Activated naive CD8-positive, alpha-beta T cell (primary cell): ENCODE measurements around the gene FAM209A.

Source experiments
- H3K27ac Mint-ChIP-seq: one replicate; pipeline ENCODE4 v1.8.0; 2021; ENCODE audit warnings: mixed read lengths
- H3K27me3 Mint-ChIP-seq: one replicate; pipeline ENCODE4 v1.8.0; 2021; ENCODE audit warnings: mixed read lengths
- H3K36me3 Mint-ChIP-seq: one replicate; pipeline ENCODE4 v1.8.0; 2021; ENCODE audit warnings: mixed read lengths
- H3K4me1 Mint-ChIP-seq: one replicate; pipeline ENCODE4 v1.8.0; 2021; ENCODE audit warnings: low read depth, mixed read lengths
- H3K4me3 Mint-ChIP-seq: one replicate; pipeline ENCODE4 v1.8.0; 2021; ENCODE audit warnings: mild to moderate bottlenecking, mixed read lengths
- H3K9me3 Mint-ChIP-seq: one replicate; pipeline ENCODE4 v1.8.0; 2021; ENCODE audit warnings: low read depth, mixed read lengths

Gene FAM209A

DNA sequence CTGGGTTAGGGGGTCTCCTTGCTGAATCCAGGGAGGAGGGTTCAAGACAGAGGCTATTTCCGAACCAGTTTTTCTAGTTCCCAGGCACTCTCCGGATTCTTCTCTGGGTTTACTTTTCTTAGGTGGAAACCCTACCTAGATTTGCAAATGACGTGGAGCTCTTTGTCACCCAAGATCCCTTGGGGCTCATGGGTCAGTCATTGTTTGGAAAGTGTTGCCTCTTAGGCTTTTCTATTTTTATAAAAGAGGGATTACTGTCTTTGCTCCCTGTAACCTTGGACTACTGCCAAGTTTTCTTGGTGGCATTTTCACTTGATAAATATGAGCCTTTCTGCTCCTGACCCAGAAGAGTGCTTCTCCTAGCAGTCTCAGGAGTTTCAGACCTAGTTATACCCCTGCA is 42.1 kb downstream of the FAM209A start:
- Mint-ChIP-seq H3K27ac (no peak overlapping the region), H3K9me3 (no peaks in the 10 kb centered on the region), H3K4me3 (no peak overlapping the region), H3K4me1 (no peaks in the 10 kb centered on the region), H3K36me3 (no peaks in the 10 kb centered on the region), H3K27me3 (peaks cover 7% of the 10 kb centered on the region)

DNA sequence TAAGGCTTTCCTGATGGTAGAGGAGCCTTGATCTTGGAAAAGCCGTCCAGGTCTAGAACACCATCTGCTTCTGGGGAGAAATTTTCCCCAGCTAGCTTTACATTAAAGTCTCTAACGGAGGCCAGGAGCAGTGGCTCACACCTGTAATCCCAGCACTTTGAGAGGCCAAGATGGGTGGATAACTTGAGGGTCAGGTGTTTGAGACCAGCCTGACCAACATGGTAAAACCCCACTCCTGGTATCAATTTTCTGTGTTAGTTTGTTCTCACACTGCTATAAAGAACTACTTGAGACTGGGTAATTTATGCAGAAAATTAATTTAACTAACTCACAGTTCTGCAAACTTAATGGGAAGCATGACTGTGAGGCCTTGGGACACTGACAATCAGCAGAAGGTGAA is 46.3 kb downstream of the FAM209A start:
- Mint-ChIP-seq H3K4me3 (no peak overlapping the region), H3K4me1 (no peaks in the 10 kb centered on the region), H3K9me3 (no peaks in the 10 kb centered on the region), H3K36me3 (no peaks in the 10 kb centered on the region), H3K27me3 (peaks cover 14% of the 10 kb centered on the region), H3K27ac (no peak overlapping the region)

DNA sequence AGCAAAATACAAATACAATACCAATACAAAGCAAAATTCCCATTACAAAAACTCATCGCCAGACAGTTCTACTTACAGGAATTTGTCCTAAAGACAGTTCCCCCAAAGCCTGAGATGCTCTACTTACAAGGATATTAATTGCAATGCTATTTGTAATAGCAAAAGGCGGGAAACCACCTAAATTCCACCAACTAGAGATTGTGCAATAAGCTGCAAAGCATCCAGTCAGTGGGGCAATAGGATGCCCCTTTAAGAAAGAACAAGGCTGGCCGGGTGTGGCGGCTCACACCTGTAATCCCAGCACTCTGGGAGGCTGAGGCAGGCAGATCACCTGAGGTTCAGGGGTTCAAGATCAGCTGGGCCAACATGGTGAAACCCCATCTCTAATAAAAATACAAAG is 47.6 kb downstream of the FAM209A start:
- Mint-ChIP-seq H3K36me3 (no peaks in the 10 kb centered on the region), H3K9me3 (no peaks in the 10 kb centered on the region), H3K4me3 (no peak overlapping the region), H3K27me3 (peaks cover 17% of the 10 kb centered on the region), H3K27ac (no peak overlapping the region), H3K4me1 (no peaks in the 10 kb centered on the region)

- Mint-ChIP-seq H3K27ac (no peak overlapping the region), H3K9me3 (no peaks in the 10 kb centered on the region), H3K4me1 (no peaks in the 10 kb centered on the region), H3K36me3 (no peaks in the 10 kb centered on the region), H3K27me3 (peaks cover 12% of the 10 kb centered on the region), H3K4me3 (no peak overlapping the region)
Measured at GRCh38 chr20:56573986-56574385, 49.4 kb downstream of the FAM209A start.

DNA sequence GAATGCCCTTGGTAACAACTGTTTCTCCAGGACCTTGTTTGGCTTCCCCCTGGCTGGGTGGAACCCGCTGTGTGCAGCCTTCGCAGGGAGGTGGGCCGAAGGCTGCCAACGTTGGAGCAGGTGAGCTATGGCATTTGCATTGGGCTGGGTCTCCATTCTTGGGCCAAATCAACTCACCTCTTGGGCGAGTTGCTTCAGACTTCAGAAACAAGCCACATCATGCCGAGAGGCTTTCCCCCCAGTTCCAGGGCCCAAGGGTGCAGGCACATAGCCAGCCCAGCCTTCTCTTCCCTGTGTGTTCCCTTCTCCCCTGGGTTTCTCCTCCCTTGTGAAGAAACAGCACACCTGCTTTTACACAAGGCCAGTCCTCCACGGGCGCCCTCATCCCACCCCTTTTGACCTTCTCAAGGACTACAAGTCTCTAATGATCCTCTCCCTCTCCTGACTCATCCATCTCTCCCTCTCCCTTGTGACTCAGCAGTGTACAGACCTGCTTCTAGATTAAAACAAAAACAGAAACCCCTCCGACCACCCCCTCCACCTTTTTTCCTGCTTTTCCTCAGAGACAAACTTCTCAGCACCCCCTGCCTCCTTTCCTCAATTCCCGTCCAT is 50.1 kb downstream of the FAM209A start:
- Mint-ChIP-seq H3K36me3 (no peaks in the 10 kb centered on the region), H3K4me1 (no peaks in the 10 kb centered on the region), H3K27ac (no peak overlapping the region), H3K27me3 (peaks cover 12% of the 10 kb centered on the region), H3K9me3 (no peaks in the 10 kb centered on the region), H3K4me3 (no peak overlapping the region)

DNA sequence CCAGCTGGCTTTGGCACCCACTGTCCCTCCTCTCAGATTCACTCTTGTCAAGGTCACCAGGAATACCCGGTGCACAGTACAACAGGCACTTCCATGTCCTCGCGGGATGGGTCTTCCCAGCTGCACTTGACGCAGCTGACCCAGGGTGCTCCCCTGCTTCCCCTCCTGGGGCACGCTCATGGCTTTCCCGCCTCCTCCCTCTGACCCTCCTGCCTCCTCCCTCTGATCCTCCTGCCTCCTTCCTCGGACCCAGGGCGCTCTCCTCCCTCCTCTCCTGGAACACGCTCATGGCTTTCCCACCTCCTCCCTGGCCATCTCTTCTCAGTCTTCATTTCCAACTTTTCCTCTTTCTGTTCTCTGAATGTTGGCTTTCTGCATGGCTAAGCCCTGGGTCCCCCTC is 50.6 kb downstream of the FAM209A start:
- Mint-ChIP-seq H3K27me3 (peaks cover 12% of the 10 kb centered on the region), H3K4me3 (no peak overlapping the region), H3K27ac (no peak overlapping the region), H3K4me1 (no peaks in the 10 kb centered on the region), H3K36me3 (no peaks in the 10 kb centered on the region), H3K9me3 (no peaks in the 10 kb centered on the region)
